OCI-LY7 (cell line): ENCODE results near the gene CCDC89. TPM values are rescaled to one million over a fixed set of nuclear protein-coding genes. Genes with fewer than 3 reads are reported as not detected.
A peak's percentile ranks its signal among the peaks of the same experiment; 100 is the strongest.

Experiments
- BruUV-seq: library from RNA; stranded (reverse); fragments of 400-500 nt; replicated peaks from 2 replicates; lab custom pipeline; 2021; lab: Mats Ljungman, UMichigan
- CTCF ChIA-PET: fragments of 300-600 bp; sonication (Branson Sonifier 250); formaldehyde crosslinking; loops from one replicate; lab custom pipeline; 2022; ENCODE audit warnings: antibody characterized with exemption; ENCODE audit not compliant: unreplicated experiment; lab: Charles Lee
- POLR2A ChIA-PET: fragments of 300-600 bp; sonication (Branson Sonifier 250); formaldehyde crosslinking; loops from one replicate; lab custom pipeline; 2022; ENCODE audit warnings: antibody characterized with exemption; lab: Charles Lee
- DNase-seq: peaks from one replicate; pipeline ENCODE4 v3.0.0-alpha.2; 2015; ENCODE audit warnings: low spot score
- H2AFZ ChIP-seq: fragments of 200-600 bp; sonication (generic), shearing (Covaris generic); 2 replicates; pipeline ENCODE4 v1.6.1; 2014; ENCODE audit warnings: mild to moderate bottlenecking, antibody characterized with exemption, low read length, moderate library complexity
- H3K27ac ChIP-seq: fragments of 200-600 bp; sonication (generic); 2 replicates; pipeline ENCODE4 v1.5.1; 2014; ENCODE audit warnings: mixed run types, low read depth, mild to moderate bottlenecking, moderate library complexity, low read length, inconsistent platforms; ENCODE audit not compliant: poor library complexity, severe bottlenecking
- H3K36me3 ChIP-seq: fragments of 200-600 bp; sonication (generic); 2 replicates; pipeline ENCODE4 v1.6.1; 2014; ENCODE audit warnings: mild to moderate bottlenecking, antibody characterized with exemption, low read length, moderate library complexity, mixed read lengths; ENCODE audit not compliant: insufficient read depth
- H3K4me1 ChIP-seq: fragments of 200-600 bp; sonication (generic); 2 replicates; pipeline ENCODE4 v1.5.1; 2014; ENCODE audit warnings: mild to moderate bottlenecking, low read length; ENCODE audit not compliant: insufficient read depth, poor library complexity, severe bottlenecking
- H3K4me2 ChIP-seq: fragments of 200-600 bp; sonication (generic); 2 replicates; pipeline ENCODE4 v1.6.1; 2014; ENCODE audit warnings: mild to moderate bottlenecking, low read length
- H3K4me3 ChIP-seq: fragments of 200-600 bp; sonication (generic); 2 replicates; pipeline ENCODE4 v1.5.1; 2014; ENCODE audit warnings: mild to moderate bottlenecking, low read depth, low read length; ENCODE audit not compliant: poor library complexity, severe bottlenecking
- H3K79me2 ChIP-seq: fragments of 200-600 bp; sonication (generic); 2 replicates; pipeline ENCODE4 v1.6.1; 2016; ENCODE audit warnings: low read depth, mild to moderate bottlenecking, low read length, moderate library complexity, mixed read lengths; ENCODE audit not compliant: insufficient read depth
- H3K9me2 ChIP-seq: fragments of 200-600 bp; sonication (generic); 2 replicates; pipeline ENCODE4 v1.6.1; 2016; ENCODE audit warnings: mild to moderate bottlenecking, low read length, mixed read lengths; ENCODE audit not compliant: insufficient read depth
- H3K9me3 ChIP-seq: fragments of 200-600 bp; sonication (generic); 2 replicates; pipeline ENCODE4 v1.6.1; 2014; ENCODE audit warnings: mild to moderate bottlenecking, mixed run types, low read length, mixed read lengths
- H4K20me1 ChIP-seq: fragments of 200-600 bp; sonication (generic); 2 replicates; pipeline ENCODE4 v1.6.1; 2014; ENCODE audit warnings: mild to moderate bottlenecking, antibody characterized with exemption, low read length, moderate library complexity, mixed read lengths; ENCODE audit not compliant: insufficient read depth
- EZH2phosphoT487 ChIP-seq: fragments of 200-600 bp; sonication (generic); IDR thresholded peaks from 2 replicates; pipeline ENCODE4 v1.6.1; 2018; ENCODE audit warnings: low read depth, borderline replicate concordance, mild to moderate bottlenecking, mixed run types, antibody characterized with exemption, low read length, moderate library complexity, mixed read lengths
- intact Hi-C: fragments of 100-400 bp; cut with micrococcal nuclease; formaldehyde crosslinking; loops from one replicate; pipeline ENCODE4 v1.10.0; 2022; ENCODE audit not compliant: unreplicated experiment
- total RNA-seq, 2 experiments: library from RNA; depleted of rRNA in 1 of 2; stranded (reverse); fragments of >200 nt in 1 of 2; shearing (Covaris generic) in 1 of 2; gene quantifications; 2 replicates each; pipeline ENCODE4 v1.2.3, GENCODE V29; 2014 to 2022
- TF ChIP-seq, protein P1 (sequence below): fragments of 200-600 bp; sonication (generic); conservative IDR thresholded peaks from 2 replicates; pipeline ENCODE4 v1.5.1; 2014; ENCODE audit warnings: mild to moderate bottlenecking, antibody characterized with exemption, low read length, moderate library complexity, mixed read lengths

The CCDC89 gene
- total RNA-seq, 2 experiments from 2014 or later: 0.23 TPM; not detected in 1

DNA sequence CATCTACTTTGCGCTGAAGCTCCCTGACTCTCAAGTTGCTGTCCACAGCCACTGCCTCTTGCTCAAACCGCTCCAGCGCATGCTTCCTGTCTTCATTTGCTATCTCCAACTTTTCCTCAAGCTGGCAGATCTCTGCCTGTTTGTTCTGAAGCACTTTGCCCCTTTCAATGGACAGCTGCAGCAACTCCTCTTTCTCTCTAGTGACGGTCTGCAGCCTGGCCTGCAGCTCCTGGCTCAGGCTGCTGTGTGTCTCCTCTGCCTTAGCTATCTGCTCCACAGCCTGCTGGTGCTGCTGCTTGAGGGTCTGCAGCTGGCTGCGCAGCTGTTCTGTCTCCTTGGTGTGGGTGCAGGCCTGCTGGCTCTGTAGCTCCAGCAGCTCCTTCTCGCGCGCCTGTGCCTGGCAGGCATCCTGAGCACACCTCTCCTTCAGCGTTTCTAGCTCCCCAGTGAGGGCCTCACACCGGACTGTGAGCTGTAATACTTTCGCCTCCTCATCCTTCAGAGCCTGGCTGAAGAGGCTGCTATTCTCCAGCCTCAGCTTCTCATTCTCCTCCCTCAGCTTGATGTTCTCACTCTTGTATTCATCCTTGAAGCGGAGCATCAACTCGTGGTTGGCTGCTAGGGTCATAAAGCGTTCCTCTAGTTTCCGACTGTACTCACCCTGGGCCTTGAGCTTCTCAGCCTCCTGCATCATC lies 723 bp downstream of the CCDC89 start:
- intact Hi-C loops: no loop called here
- Histone ChIP-seq H3K9me3 (no peaks in the 10 kb centered on the region), H3K36me3 (no peaks in the 10 kb centered on the region), H3K4me2 (no peak overlapping the region), H3K4me3 (no peak overlapping the region), H3K4me1 (no peaks in the 10 kb centered on the region), H3K79me2 (no peaks in the 10 kb centered on the region), H4K20me1 (no peaks in the 10 kb centered on the region), H3K9me2 (no peaks in the 10 kb centered on the region), H2AFZ (no peak overlapping the region), H3K27ac (no peak overlapping the region)
- no peak for DNase-seq
- TF ChIP-seq, protein P1, sequence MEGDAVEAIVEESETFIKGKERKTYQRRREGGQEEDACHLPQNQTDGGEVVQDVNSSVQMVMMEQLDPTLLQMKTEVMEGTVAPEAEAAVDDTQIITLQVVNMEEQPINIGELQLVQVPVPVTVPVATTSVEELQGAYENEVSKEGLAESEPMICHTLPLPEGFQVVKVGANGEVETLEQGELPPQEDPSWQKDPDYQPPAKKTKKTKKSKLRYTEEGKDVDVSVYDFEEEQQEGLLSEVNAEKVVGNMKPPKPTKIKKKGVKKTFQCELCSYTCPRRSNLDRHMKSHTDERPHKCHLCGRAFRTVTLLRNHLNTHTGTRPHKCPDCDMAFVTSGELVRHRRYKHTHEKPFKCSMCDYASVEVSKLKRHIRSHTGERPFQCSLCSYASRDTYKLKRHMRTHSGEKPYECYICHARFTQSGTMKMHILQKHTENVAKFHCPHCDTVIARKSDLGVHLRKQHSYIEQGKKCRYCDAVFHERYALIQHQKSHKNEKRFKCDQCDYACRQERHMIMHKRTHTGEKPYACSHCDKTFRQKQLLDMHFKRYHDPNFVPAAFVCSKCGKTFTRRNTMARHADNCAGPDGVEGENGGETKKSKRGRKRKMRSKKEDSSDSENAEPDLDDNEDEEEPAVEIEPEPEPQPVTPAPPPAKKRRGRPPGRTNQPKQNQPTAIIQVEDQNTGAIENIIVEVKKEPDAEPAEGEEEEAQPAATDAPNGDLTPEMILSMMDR: no peak
- no peak for TF ChIP-seq EZH2phosphoT487
- POLR2A ChIA-PET: interaction anchor here (0.6 to 1.6 kb wide), 3 partner anchors 8 to 53 kb away, joined by 3 to 4 read pairs (median 3); no protein-coding TSS in a partner anchor
- CTCF ChIA-PET: no interaction called here
- no TSS peak for BruUV-seq

DNA sequence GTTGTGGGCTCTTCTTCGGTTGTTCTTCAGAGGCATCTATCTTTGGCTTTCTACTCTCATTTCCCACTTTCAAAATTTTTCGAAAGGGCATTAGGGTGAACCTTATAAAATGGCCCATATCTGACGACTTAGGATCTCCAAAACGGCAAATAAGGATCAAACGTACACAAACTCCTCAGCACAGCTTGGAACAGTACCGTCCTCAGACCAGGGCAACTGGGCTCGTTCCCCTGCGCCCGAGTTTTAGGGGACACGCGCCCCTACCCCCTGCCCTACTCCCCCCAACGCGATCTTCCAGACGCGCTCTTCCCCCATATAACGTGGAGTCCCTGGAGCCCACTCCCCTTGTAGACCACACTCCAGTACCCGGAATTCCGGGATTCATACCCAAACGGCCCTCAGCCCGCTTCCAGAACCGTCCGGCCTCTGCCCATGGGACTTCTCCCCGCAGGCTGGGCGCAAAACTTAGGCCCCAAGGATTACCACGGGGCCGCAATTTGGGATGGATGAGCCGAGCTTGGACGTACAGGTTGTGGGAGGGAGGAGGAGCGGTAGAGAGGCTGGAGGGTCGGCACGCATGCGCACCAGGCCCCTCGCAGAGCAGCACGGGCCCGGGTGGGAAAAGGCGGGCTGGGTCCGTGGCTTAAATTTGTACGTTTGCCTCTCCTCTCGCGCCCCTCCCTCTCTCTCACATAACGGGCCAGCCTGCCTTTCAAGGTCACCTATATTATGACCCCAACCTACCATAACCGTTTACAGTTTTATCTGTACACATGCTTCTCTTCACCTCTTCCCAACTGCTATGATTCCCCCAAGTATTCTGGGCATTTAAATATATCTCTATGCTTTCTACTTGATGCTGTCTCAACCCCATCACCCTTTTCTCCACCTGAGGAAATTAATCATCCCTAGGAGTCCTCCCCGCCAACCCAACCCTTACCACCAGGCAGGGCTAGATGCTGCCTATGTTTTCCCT lies 3.4 kb downstream of the CCDC89 start:
- CTCF ChIA-PET: no interaction called here
- intact Hi-C loops: no loop called here
- Histone ChIP-seq H3K4me2 (peak overlapping the region; percentile 43; the same call in 1 of the 2 replicates), H3K9me3 (no peaks in the 10 kb centered on the region), H3K79me2 (no peaks in the 10 kb centered on the region), H3K4me1 (no peaks in the 10 kb centered on the region), H3K9me2 (no peaks in the 10 kb centered on the region), H3K27ac (no peak overlapping the region), H3K4me3 (no peak overlapping the region), H3K36me3 (no peaks in the 10 kb centered on the region), H2AFZ (0 out of 2 replicates have a peak overlapping the region, but pooled peaks have one; percentile 0), H4K20me1 (no peaks in the 10 kb centered on the region)
- BruUV-seq: no TSS peak
- POLR2A ChIA-PET: no interaction called here
- no peak for DNase-seq
- TF ChIP-seq, protein P1: no peak
- TF ChIP-seq EZH2phosphoT487: no peak
